Stimulated activated CD8-positive, alpha-beta memory T cell treated with anti-CD3 and anti-CD28 coated beads, Interleukin-7, amount 100 ng/mL, for 4 hours (primary cell): Measurements from ENCODE around the gene NKX6-1.

Experiments used
- DNase-seq, 2 donors: peaks; one replicate each; pipeline ENCODE4 v3.0.0-alpha.2; 2020; ENCODE audit warnings: low read depth in 2 of 2

Gene NKX6-1

DNA sequence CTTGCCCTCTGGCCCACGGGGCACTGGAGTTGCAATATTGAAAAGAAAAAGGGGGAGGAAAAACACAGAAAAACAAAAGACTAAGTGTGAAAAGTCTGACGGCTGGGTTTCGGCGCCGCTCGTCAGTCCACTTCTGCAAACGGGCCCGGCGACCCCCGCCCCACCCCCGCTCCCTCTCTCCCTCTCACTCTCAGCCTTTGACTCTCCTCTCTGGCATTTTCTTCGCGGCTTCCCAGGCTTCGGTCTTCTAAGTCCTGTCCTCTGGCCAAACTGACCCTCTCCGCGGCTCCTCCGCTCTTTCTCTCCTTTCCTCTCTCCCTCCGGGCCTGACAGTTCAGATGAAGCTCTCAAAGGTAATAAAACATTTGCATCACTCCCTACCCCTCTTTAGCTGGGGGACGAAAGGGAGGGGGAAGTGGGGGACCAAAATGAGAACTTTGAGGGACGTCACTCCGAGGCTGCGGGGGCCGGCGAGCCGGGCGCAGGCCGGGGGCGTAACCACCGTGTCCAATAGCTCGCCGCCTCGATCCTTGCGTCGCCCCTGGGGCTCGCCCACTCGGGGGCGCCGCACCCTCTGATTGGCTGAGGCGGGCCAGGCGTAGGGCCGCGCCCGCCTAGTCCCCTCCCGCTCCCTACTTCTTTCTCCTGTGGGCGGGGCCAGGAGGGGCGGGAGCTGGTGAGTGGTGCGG lies at the start of gene NKX6-1:
Gene NKX6-1, minus strand, starts transcription at position 358 of the 689 bp plus-strand sequence. CDS start 1,064 bp downstream, outside the sequence.
- no peak for DNase-seq

GRCh38 chr4:84547211-84547610 lies 48.1 kb upstream of the NKX6-1 start:
- no peak for DNase-seq

DNA sequence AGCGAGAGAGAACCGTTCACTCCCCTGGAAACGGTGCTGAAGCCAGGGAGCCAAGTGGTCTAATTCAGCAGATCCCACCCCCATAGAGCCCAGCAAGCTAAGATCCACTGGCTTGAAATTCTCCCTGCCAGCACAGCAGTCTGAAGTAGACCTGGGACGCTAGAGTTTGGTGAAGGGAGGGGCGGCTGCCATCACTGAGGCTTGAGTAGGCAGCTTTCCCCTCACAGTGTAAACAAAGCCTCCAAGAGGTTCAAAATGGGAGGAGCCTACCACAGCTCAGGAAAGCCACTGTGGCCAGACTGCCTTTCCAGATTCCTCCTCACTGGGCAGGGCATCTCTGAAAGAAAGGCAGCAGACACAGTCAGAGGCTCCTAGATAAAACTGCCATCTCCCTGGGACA lies 46.0 kb upstream of the NKX6-1 start:
- DNase-seq: no peak

DNA sequence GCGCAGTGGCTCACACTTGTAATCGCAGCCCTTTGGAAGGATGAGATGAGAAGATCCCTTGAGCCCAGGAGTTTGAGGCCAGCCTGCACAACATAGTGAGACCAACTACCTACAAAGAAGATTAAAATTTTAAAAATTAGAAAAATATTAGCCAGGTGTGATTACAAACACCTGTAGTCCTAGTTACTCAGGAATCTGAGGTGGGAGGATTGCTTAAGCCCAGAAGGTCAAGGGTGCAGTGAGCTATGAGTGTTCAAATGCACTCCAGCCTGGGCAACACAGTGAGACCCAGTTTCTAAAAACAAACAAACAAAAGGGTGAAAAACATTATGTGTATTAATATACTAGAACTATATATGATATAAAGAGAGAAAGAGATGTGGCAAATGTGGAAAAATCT lies 36.8 kb upstream of the NKX6-1 start:
- DNase-seq: no peak

DNA sequence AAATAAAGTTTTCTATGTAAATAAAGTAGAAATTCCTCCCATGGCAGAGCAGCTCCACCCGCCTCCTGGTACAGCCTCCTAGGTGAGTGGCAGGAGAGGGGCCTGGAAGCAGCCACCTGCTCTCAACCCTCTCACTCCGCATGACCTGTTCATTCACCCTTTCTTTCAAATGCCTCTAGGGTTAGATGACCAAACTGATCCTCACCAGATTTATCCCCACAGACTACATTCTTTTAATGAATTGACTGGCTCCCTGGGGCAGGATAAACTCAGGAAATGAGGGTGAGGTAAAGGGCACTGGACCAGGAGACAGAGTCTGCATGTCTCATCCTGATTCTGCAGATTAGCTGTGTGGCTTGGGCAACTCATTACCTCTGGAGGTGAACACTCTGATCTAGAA lies 32.6 kb upstream of the NKX6-1 start:
- no peak for DNase-seq

GRCh38 chr4:84530871-84531270 lies 31.8 kb upstream of the NKX6-1 start:
- no peak for DNase-seq

- DNase-seq: no peak
Observed at GRCh38 chr4:84530454-84530853, 31.4 kb upstream of the NKX6-1 start.

DNA sequence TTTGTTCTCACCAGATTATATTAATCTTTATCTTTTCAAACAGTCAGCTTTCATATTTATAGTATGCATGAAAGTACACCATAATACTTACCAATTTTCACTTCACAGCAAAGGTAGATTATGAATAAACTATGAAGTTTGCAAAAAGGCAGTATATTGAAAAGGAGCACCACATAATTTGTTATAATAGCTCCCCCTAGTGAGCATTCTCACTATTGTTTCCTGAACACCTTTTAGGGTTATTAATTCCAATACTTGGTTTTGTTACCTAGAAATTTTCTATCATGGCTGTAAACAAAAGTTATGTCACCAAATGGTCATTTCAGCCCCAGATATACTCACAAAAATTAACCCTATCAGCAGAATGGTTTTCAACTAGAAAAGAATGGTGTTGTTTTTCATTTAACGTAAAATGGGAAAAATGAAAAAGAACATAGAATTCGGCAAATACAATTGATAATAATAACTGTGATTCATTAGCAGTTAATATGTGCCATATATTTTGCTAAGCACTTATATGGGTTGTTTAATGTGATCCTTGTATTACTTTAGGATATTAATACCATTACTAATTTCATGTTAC lies 30.2 kb upstream of the NKX6-1 start:
- no peak for DNase-seq

DNA sequence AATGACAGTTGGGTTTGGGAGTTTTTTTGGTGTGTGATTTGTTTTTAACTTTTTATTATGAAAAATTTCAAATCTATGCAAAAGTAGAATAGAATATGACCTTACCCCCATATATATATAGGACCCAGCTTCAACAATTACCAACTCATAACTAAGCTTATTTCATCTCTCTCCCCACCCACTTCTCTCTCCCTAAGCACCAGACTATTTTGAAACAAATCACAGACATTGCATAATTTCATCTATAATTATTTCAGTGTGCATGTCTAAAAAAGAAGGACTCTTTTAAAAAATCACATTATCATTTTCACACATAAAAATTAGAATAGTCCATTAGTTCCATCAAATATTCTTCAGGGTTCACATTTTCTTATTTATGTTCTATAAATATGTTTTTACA lies 28.3 kb upstream of the NKX6-1 start:
- DNase-seq: no peak

- DNase-seq: no peak
Observed at GRCh38 chr4:84515075-84515474, 16.0 kb upstream of the NKX6-1 start.

GRCh38 chr4:84512277-84512676 lies 13.2 kb upstream of the NKX6-1 start:
- no peak for DNase-seq

- no peak for DNase-seq
Observed at GRCh38 chr4:84511703-84512102, 12.6 kb upstream of the NKX6-1 start.

GRCh38 chr4:84507941-84508340 lies 8.8 kb upstream of the NKX6-1 start:
- DNase-seq: no peak

GRCh38 chr4:84504821-84505220 lies 5.7 kb upstream of the NKX6-1 start:
- DNase-seq: no peak

DNA sequence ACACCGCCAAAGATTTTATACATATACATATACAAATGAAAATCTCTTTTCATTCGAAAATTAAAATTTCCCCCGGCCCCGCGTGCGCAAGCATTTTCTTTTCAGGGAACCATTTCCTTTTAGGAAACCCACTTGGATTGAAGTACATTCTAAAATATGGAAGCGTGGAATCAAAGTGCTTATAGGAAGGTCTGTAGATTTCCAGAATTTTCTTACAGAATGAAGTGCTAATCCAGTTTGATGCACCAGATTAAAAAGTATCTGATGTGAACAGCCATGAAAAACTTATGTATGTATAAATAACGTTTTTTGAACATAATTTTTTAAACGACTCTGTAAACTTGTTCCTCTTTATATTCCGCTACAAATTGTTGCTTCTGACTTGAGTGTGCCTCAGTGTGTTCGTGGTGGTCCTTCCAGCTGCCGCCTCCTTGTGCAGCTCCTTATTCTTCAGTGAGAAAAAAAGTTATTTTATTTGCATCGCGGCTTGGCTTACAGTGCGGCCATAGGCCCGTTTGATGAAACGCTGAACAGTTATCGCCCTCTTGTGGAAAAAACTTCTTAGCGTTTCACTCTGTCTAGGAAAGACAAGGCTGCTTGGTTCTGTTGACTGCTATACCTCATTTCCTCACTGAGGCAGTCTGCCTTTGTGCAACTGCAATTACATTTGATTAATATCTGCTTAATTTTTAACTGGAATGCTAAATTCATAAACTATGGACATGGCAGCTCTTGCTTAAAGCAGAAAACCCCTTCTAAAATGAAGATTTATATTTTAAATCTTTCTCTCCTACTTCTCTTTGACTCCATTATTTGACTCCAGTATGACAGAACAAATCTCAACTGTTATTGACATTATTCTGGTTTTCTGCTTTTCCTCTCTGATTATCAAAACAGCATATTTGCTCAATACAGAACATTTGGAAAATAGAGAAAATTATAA lies 4.7 kb upstream of the NKX6-1 start:
- DNase-seq: no peak

DNA sequence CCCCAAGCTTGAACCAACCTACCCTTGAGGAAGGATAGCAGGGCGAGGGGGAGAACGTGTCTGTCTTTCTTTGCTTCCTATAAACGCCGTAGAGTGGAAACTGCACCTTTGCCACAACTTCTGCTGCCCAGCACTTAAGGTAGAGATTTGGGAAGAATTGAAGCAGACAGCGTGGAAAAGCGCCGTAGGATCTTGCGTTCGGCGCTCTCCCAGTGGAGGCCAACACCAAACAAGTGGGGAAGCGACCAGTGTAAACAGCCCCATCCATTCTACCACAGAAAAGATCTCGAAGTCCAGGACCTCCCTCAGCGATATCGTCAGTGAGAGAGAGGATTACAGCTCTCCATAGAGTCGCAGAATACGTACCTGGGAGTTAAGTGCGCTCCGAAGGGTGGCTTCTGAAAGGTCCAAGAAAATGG lies 3.9 kb upstream of the NKX6-1 start:
- no peak for DNase-seq

DNA sequence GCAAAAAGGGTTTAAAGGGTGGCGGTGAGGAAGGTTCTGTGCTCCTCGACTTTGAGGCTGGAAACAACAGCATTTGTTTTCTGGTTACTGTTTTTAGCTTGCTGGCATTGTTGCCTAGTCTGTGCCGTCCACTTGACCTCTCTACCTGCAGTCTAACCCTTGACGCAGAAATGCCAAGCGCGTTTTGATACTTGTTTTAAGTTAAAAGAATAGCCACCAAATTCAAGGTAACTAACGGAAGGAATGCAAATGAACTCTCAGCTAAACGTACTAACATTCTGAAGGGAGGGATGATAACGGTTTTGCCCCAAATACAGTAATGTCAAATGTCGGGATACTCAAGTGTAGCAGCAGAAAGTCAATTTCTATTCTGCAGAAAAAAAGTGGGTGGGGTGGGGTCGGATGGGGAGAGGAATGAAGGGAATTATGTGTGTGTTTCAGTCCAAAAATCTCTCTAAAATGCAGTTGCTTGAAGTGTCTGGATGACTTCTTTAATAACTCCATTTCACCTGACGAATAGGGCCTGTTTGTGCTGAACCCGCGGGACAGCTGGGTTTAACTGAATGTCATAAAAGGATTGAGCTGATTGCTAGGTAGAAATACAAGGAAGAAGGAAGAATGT lies 3.4 kb upstream of the NKX6-1 start:
- no peak for DNase-seq

DNA sequence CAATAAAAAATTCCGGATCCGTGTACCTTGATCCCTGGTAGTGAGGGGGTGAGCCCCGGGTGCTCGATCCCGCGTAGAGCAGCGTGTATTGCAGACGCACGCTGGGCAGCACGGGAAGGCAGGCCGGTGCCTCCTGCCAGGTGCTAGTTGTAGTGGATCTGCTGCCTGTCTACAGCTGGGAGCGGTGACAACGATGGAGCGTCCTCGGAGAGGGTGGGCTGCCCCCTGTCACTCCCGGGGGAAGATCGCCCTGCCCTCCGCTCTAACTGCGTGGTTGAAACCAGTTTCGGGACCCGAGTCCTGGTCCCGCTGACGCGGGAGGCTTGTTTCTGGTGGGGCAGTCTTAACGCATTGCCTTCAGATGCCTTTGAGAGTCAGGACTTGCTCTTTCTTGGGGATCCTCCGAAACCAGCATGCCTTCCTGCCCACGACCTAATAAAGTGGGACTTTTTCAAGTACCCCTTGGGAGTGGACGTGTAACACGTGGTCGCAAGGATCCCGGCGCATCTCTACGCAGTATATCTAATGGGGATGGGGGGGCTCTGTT lies 2.7 kb upstream of the NKX6-1 start:
- DNase-seq: no peak

GRCh38 chr4:84501202-84501503 lies 2.1 kb upstream of the NKX6-1 start:
- no peak for DNase-seq

DNA sequence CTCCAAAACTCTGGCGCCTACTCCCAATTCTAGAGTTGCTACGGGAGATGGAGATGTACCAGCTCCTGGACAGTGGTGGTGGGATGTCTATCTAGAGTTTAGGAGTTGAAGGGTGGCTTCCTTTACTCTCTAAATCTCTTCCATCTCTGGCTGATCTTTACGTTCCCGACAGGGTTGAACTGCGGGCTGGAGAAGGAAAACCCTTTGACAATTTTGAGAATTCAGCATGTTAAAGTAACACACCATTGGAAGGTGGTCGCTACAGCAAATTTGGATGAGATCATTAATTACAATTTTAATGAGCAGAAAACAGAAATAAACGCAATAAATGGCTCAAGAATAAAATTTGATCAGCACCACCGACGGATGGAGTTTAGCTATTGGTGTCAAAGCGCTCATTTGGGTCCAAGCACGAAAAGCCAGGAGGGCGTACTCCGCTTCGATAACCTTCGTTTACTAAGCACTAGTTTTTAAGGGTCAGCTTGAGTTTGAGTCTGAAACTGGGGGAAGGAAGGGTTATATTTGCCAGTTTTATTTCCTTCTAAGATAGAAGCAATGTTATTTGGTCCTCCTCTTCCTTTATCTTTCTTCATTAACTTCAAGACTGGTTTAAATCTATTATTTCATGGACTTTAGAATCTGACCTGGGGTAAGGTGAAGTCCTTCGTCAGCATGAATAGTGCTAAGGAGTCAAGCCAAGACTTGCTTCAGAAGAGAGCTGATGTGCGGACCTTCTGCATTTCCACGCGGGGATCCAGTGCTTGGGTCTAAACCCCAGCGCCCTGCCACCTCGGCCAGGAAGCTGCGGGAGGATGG lies 1.5 kb upstream of the NKX6-1 start:
- no peak for DNase-seq

DNA sequence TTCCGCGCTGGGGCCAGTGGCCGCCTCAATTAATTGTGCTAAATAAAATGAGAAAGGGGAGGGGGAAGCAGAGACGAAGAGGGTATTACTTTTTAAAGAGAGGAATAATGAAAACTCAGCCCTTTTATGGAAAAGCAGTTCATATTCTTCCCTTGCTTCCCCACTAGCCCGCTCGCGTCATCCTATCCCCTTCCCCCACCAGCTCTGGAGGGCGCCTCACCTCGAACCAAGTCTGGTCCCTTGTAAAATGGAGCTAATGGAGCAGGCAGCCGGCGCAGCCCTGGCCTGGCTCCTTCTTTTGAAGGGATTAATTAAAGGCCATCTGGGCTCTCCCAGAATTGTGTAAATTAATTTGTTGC lies 511 bp upstream of the NKX6-1 start:
- DNase-seq: no peak
